Retinal pigment epithelial cell (primary cell): ENCODE results near the gene CDKL4.

Source experiments
- DNase-seq: peaks from one replicate; pipeline ENCODE4 v3.0.0-alpha.2; 2010; ENCODE audit warnings: low read depth
- H3K4me3 ChIP-seq: 2 replicates; pipeline ENCODE4 v1.5.1; 2011; ENCODE audit warnings: mild to moderate bottlenecking, low read length, control low read depth, moderate library complexity
- CTCF ChIP-seq: conservative IDR thresholded peaks from 2 replicates; pipeline ENCODE4 v1.5.1; 2011; ENCODE audit warnings: low read depth, low read length, control low read depth, inconsistent platforms

CDKL4 gene

DNA sequence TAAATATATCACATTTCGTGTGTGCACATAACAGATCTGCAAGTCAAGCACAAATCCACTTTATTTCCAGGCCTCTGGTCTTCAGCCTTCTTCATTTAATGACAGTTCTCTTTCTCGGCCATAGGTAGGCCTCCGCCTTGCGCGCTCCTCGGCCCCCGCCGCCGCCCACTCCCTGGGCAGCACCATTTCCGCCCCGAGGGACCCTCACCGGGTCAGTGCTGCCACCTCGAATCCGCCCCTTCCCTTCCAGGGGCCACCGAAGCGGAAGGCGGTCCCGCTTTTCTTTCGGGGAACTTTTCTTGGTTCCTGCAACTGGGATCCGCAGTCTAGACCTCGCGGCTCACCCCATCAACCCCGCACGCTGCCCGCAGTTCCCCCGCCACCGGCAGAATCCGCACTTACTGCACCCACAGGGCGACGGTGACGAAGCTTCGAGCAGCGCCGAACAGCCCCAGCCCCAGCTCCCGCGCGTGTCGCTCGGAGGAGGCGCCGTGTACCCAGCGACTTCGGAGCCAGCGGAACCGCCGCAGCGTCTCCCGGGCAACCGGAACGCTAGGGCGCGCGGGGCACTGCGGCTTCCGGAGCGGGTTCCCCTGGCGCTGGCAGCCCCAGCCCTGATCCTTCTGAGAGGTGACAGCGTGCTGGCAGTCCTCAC is at the start of gene CDKL4:
CDKL4 (minus strand) TSS at position 502 of the 655 bp plus-strand sequence.
- TF ChIP-seq CTCF, result no peak
- H3K4me3 ChIP-seq, result peak within 1 kb of the TSS; percentile 29
- no peak for DNase-seq

GRCh38 chr2:39290433-39290832 is 46.7 kb upstream of the CDKL4 start:
- no peak for DNase-seq
- no peak overlapping the region for H3K4me3 ChIP-seq
- TF ChIP-seq CTCF, result no peak

DNA sequence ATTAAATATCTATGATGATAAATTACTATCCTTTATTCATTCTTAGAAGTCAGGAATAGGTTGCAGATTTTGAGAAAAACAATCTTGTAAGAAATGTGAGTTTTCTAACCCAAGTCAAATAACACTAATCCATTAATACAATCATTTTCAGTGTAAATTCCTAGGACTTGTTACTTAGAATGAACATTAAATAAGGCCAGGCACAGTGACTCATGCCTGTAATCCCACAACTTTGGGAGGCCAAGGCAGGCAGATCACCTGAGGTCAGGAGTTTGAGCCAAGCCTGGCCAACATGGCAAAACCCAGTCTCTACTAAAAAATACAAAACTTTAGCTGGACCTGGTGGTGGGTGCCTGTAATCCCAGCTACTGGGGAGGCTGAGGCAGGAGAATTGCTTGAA is 45.8 kb upstream of the CDKL4 start:
- no peak for TF ChIP-seq CTCF
- no peak overlapping the region for H3K4me3 ChIP-seq
- DNase-seq, result peak; percentile 68

GRCh38 chr2:39283561-39283960 is 39.8 kb upstream of the CDKL4 start:
- H3K4me3 ChIP-seq, result no peak overlapping the region
- no peak for TF ChIP-seq CTCF
- no peak for DNase-seq

DNA sequence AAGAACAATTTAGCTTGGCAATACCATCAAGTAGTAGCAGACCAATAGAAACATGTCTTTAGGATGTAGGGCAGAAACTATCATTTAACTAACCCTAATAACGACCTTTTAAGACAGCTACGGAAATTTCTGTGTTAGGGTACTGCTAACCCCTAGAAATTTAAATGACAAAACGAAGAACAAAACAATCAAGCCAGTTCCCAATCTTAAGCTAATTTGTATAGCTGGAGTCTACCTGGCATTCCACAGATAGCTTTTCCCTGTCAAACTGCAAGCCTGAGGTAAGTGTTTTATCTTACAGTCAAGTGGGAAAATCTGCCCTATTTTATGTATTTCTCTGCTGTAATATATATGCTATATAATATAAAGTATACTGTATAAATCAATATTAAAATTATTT is 37.6 kb upstream of the CDKL4 start:
- H3K4me3 ChIP-seq, result no peak overlapping the region
- TF ChIP-seq CTCF, result no peak
- no peak for DNase-seq

DNA sequence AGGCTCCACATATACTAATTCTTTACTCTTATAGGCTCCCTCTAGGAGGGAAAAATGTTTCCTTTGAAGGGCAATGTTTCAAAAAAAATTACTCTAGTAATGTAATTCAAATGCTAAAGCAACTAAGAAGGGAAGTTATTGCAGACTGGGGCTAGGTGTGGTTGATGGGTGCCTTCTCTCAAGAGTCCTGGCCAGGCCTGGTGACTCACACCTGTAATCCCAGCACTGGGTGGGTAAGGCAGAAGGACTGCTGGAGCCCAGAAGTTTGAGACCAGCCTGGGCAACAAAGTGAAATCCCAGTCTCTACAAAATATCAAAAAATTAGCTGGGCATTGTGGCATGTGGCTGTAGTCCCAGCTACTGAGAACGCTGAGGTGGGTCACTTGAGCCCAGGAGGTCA is 31.2 kb upstream of the CDKL4 start:
- TF ChIP-seq CTCF, result no peak
- no peak for DNase-seq
- no peak overlapping the region for H3K4me3 ChIP-seq

GRCh38 chr2:39269941-39270340 is 26.2 kb upstream of the CDKL4 start:
- H3K4me3 ChIP-seq, result no peak overlapping the region
- DNase-seq, result peak; percentile 12
- no peak for TF ChIP-seq CTCF
